Measurements from ENCODE around the gene ARHGAP27. TPM values are rescaled to one million over a fixed set of nuclear protein-coding genes. Genes with fewer than 3 reads are reported as not detected.
"Not testable (repeated sequence)": the region's sequence is repeated elsewhere in the genome, so short reads cannot be mapped to it uniquely, and the experiment has no call there.

The ARHGAP27 gene
- total RNA-seq, 1 donor from 2014 or later: 88.9 TPM

DNA sequence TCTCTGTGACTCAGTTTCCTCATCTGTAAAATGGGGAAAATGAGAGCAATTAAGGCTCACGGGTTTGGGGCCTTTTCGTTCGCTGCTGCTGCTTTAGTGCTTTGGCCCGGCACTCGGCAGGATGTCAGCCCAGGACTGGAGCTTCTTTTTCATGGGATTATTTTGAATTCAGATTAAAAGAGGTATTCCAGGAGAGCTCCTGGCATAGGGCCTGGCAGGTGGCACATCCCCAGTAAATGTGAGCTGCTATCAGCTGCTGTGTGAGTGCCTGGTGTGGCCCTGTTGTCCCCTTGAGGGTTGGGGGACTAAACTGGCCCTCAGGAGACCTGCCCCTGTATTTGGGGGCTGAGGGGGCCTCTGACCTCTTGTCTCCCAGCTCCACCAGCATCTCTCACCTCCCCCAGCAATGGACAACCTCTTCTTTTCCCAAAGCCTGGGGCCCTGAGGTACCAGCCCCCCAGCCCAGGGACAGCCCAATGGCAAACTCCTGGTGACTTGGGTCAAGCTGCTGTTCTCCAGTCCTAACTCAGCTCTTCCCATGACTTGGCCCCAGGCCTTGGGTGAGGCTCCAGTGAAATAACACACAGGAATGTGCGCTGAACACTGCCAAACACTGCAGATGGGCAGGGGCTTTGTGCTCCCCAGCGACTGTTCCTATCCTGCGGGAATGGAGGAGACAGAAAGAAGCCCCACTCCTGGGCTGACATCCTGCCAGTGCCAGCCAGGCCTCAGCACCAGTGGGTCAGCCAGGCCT is 14.4 kb upstream of the ARHGAP27 start:
- intact Hi-C loops (cut with micrococcal nuclease): not testable (repeated sequence)

DNA sequence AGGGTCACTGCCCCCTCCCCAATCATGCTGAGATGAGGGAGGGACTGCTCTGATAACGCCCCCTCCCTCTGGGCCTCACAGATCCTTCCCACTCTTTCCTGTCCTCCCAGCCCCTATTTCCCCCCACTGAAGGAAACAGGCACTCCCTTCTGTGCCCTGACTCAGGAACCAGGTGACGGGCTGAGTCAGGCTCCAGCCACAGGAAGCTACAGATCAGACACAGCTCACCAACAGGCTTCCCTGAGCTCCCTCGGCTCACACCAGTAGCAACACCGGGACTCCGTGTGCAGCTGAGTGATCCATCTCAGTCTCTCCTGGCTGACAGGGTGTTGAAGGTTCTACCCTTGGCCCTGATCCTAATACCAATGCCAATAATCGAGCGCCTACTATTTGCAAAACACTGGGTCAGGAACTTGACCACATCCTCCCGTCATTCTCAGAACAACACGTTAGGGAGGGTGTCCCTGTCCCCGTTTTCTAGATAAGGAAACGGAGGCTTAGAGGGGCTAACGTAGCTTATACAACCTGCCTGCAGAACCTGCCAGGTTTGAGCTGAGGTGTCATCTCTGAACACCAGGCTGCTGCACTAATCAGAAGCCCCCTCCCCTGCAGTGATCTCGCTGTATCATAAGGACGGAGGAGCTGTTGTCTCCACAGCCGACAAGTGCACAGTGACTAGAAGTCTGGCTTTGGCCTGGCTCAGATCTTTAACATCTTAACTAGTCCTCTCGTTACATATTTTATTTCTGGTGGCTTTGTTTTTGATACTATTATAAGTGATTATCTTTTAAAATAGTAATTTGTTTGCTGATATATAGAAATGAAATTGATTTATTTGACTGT is 13.5 kb upstream of the ARHGAP27 start:
- intact Hi-C loops (cut with micrococcal nuclease): not testable (repeated sequence)

DNA sequence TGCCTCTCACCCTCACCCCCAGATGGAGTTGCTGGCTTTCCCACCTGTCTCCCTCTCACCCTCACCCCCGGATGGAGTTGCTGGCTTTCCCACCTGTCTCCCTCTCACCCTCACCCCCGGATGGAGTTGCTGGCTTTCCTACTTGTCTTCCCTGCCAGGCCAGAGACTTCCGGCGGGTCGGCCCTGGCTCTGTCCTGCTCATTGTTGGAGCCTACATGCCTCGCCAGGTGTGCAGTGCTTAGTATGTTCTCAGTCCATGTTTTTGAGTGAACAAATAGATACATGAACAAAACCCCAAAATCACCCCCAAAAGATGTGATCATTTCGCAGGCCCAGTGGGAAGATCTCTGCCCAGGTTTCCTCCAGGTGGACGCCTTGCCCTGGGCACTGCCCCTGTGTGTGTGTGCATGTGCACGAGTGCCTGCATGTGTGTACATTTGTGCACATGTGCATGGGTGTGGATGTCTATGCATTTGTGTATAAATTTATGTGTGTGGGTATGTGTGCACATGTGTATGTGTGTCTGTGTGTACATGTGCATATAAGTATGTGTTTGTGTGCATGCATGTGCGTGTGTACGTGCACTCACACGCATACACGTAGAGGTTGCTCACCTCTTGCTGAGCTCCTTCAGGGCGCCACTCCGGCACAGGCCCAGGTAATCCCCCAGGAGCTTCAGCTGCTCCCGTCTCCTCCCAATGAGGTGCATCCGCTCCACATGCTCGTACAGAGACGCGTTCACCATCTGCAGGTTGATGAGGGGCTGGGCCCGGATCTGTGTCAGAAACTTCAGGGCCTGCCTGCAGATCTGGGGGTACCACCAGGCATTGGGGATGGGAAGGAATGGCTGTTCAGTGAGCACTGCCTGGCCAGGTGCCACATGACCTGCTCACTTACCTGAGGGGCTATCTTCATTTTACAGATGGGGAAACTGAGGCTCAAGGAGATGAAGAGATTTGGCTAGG is 12.5 kb upstream of the ARHGAP27 start:
- intact Hi-C loops (cut with micrococcal nuclease): not testable (repeated sequence)

DNA sequence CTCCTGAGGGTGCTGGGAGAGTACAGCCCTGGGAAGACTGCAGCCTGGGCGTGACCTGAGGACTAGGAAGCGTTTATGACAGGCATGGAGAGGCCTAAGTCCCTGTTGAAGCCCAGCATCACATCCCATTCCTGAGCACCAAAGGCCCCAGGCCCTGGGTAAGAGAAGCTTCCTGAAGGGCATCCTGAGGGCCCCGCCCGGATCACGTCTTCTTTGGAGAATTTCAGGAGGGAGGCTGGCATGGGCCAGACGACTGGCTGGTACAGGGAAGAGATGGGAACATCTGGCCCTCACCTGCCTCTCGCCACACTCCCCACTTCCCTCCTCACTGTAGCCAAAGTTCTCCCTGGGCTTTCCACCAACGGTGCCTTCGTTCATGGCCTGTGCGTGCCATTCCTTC is 11.6 kb upstream of the ARHGAP27 start:
- intact Hi-C loops (cut with micrococcal nuclease): not testable (repeated sequence)

DNA sequence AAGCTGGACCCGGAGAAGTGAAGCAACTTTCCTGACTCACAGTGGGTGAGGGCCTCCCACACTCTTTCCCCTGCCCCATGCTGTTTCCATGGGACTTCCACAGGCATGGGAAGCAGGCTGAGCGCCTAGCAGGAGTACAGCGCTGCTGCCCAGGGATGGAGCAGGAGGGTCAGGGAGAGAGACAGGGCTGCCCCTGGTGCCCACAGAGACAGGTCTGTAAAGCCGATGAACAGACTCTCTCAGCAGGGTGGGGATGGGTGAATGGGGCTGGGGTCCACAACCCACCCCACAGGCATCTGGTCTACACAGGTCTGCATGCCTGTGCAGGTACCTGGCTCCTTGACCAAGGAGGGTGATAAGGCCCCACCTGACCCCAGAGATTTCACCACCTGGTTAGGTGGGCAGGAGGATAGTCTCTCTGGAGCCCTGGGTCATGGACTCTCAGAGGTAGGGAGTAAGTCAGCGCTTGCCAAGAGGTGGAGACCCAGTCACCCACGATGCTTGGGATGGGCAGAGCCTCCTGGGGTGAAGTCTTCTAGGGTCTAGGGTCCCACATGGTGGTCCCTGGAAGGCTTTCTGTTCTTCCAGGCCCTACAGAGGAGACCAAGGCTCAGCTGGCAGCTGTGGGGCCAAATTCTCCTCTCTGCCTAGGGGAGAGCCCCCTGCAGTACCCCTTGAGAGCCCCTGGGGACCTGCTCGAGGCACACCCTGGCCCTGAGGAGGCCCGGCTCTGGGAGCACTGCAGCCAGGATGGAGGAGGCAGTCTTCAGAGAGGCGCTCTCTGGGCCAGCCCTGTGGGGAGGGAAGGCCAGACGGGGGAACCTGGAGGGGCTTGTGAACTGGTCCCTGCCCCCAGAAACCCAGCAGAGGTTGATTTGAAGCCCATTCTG is 10.9 kb upstream of the ARHGAP27 start:
- intact Hi-C loops (cut with micrococcal nuclease): not testable (repeated sequence)

DNA sequence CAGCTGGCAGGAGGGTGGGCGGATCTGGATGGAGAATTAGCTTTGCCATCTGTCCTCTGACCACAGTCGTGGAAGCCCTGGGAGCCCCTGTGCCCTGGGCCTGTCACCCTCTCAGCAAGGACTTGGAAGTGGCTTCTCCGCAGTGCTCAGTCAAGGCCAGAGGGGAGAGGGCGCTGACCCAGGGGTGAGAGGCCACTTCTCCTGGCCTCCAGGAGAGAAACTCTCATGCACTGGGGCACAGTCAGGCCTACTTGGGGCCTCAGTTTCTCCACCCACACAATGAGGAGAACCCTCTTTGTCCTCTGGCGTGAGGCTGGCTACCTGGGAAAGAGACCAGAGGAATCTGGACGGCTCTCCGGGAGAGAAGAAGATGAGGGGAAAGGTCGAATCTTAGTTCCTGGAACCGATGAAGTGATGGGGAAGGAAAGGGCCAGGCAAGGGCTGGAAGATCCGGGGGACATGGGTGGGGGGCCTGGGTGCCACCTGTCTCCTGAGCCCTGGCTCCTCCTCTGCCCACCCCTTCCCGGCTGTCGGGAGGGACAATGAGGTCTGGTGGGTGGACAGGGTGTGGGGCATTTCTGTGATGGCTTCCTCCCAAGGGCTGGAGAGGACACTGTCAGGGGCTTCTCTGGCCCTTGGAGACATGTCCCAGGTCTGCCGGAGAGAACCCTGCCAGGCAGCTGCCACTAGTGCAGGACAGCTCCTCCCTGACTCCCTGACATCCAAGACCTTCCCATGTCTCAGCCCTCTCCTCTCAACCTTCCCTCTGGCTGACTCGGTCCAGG is 9.0 kb upstream of the ARHGAP27 start:
- intact Hi-C loops (cut with micrococcal nuclease): no loop called here

DNA sequence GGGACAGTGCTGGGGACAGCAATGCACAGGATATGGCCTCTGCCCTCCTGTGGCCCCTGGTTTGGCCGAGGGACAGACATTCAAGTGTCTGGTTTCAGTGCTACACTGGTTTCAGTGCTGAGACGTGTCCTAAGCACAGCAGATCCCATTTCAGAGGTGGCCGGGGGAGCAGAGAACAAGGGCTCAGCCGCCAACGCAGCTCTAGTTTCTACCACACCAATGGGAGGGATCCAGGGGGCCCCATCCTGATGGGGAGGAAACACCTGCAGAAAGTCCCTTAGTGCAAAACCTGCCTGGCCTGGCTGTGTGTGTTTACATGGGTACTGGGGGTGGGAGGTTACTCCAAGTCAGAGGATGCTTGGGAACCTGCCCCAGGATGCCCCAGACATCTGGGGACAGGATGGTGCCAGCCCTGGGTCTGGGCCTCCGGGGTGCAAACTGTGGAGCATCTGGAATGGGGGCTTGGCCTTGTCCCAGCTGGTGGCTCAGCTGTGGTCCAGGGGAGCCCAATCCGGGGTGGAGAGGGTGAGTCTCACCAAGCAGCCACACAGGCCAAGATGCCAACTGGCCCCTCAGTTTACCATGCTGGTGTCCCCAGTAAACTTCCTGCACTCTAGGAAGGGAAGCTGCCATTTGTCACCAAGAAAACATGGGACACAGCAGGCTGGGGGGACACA is 8.3 kb upstream of the ARHGAP27 start:
- intact Hi-C loops (cut with micrococcal nuclease): not testable (repeated sequence)

DNA sequence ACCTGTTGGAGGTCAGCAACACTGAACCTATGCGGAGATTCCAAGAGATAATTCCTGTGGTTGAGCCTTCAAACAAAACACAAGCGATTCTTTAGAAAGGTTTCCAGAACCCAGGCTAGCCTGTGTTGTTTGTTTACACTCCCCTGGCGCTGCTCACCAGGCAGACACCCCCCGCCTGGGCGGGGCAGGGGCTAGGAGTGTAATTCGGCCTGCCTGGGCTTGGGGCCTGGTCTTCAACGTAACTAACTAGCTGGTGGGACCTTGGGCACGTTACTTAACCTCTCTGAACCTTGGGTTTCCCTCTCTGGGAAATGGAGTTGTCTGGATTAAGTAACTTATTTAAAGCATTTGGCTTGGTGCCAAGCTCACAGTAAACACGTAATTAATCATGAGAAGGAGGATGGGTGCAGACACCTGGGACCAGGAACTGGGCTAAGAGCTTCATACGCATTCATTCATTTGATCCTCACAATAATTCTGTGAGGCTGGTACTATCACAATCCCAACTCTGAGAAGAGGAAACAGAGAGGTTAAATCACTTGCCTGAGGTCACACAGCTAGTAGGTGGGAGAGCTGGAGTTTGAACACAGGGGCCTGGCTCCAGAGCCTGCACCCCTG is 7.6 kb upstream of the ARHGAP27 start:
- intact Hi-C loops (cut with micrococcal nuclease): no loop called here

DNA sequence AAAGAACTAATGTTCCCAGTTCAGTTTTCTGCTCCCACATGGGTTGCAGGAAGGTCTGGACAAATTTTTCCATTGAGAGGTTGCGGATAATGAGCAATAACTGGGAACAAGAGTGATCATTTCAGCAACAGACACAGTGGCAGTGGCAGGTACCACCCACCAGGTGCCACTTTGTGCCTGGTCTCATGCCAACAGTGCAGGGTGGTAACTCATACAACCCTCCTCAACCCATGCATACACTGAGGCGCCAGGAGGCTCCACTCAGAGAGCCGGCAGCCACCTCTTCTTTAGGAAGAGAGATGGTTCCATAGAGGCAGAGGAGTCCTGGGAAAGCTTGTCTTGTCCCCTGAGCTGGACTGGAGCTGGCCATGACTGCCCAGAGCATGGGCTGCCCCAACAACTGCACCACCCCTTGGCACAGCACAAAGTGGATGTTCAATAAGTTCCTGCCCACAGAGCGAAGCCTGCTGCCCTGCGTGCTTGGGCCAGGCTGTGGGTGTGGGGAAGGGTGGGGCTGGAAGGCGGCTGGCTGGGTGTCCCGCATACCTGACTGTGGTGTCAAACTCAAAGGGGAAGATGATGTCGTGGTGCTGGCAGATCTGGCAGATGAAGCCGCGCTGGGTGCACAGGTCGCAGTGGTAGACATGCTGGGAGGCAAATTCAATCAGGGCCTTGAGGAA is 6.4 kb upstream of the ARHGAP27 start:
- intact Hi-C loops (cut with micrococcal nuclease): no loop called here

DNA sequence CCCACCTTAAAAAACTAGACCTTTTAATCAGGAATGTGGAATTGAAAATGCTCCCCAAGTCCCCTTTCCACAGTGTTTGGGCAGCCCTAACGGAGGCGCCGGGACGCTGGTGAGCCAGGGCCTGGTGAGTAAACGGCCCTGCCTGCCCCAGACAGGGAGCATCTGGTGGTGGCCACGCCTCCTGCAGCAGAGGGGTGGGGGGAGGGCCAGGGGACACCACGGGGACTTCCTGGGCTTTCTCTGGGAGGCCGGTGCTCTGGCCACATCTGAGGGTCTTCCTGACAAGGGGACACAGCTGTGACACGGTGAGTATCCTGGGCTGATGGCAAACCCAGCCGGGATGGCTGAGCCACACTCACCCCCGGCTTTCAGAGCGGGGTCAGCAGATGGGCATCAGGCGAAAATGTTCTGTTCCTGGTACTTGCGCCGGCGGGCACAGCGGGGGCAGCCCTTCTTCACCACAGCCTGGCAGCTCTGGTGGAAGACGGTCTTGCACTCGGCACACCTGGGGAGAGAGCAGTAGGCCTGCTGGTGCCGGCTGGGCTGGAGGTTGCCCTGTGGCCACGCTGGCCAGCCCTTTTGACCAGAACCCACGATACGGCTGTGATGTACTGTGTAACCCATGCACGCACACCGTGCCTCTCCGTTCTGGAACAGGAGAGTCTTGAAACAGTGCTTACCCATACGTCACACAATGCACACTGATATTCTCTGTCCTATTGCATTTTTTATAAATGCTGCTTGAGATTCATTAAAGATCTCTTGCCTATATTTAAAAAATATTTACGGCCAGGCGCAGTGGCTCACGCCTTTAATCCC is 5.0 kb upstream of the ARHGAP27 start:
- intact Hi-C loops (cut with micrococcal nuclease): no loop called here

DNA sequence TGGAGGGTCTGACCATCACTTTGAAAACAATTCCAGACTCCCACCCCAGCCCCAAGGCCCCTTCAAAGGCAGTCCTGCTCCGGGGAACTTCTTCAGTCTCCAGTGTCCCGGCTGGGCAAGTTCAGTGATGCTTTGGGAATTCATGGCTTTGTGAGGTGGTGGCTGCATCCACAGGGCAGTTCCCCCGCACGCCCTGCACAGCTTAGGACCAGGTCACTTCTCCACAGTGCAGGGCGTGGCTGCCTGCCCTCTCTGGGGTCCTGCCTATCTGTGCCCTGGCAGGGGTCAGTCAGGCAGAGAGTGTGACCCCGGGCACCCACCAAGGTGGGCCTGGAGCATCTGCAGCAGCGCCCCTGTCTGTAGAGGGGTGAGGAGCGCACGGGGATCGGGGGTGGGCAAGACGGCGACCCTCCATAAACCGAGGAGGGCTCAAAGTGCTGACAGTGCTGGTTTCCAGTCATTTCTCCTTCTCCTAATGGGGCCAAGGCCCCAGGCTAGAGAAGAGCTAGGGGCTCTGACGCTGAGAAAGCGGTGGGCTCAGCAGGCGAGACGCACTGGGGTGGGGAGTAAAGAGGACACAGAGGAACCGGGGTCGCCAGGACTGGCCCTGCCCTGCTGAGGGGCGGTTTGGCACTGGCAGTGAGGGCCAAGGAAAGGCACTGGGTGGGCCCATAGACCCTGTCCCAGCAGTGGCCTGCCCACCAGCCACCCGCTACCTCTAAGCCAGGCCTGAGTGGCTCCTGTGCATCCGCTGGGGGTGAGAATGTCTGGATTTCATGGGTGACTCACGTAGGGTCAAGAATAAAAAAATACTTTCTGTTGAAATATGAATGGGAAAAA is 4.2 kb upstream of the ARHGAP27 start:
- intact Hi-C loops (cut with micrococcal nuclease): no loop called here

DNA sequence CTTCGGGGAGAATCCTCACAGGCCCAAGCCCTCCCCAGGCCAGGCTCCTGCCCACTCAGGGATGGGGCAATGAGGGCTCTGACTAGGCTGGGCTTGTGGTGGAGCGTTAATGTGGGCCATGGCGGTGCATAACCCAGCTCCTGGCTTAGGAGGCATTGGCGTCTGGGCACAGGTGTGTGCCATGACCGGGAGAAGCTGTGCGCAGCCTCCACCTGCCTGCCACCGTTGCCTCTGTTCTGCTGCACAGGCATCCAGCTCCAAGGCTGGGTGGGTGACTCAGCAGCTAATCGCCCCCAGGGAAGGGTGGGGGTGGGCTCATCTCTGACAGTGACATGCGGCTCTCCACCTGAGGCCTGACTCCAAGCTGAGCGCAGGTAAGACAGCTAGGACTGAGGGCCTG is 3.5 kb upstream of the ARHGAP27 start:
- intact Hi-C loops (cut with micrococcal nuclease): no loop called here

DNA sequence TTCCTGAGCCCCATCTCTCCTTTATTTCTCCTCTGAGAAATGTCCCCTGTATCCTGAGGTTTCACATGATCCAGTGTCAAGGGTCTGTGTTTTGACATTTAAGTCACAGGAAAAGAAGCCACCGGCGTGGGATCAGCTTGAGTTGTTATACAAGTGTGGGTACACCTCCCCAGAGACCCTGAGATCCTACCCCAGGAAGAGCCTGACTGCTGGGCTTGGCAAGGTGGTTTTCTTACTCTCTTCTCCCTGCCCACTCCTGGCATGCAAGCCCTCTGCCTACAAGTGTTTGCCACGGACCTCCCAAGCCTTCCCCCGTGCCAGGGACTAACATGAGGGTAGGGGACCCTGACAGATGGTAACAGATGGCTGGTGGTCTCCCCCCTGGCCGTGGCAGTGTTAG is 2.8 kb upstream of the ARHGAP27 start:
- intact Hi-C loops (cut with micrococcal nuclease): no loop called here

DNA sequence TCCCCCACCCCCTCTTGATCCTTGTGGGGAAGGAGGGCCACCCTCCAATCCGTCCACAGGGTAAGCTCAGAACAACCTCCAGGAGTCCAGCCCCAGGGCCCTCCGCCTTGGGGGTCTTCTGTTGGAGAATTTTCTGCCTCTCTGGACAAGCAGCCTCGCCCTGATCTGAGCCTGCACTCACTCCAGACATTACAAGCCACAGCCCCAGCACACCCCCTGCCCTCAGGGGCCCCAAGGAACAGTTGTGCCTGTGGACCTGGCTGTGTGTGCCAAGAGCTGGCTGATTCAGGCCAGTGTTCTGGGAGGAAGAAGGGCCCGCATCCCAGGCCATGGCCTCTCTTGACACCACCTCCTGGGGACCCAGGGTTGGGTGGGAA is 477 bp upstream of the ARHGAP27 start:
- intact Hi-C loops (cut with micrococcal nuclease): loop anchor here (5.0 kb wide), 1 partner anchor 829 kb away; no protein-coding TSS in a partner anchor

DNA sequence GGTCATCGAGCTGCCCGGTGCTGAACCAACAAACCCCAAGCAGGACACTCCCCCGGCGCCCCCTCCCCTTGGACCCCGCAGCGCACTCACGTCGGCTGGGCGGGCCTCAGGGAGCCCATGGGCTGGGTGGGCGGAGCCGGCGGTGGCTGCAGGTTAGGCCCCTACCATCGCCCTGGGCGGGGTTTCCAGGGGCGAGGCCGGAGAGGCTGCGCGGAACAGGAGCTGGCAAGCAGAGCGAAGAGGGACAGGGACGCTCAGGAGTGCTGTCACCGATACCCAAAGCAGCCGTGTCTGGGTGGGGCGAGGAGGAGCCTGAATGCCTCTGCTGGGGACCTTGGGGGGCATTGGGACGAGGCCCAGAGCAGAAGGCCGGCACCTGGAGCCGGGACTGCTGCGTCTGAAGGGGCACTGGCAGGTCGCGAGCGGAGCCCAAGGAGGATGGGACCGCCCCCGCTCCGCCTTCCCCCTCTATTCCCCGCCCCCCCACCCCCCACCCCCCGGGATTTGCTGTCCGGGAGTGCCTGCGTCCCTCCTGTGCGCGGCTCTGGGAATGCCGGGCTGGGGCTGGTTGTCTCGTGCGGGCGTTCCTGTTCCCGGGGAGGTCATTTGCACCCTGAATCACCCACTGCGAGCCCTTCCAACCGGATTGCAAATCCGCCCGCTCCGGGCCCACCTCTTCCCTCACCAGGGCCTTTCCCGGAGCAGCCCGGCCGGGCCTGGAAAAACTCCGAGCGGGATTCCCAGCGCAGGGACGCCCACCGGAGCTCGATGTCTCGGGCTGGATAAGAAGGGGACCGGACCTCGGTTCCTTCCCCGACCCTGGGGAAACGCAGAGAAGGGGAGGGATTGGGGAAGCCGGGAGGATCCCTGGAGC is 902 bp downstream of the ARHGAP27 start:
- intact Hi-C loops (cut with micrococcal nuclease): loop anchor here (5.0 kb wide), 1 partner anchor 831 kb away; no protein-coding TSS in a partner anchor
